GM21447 (cell line): ENCODE data around the gene TGFB2.
A peak's percentile ranks its signal among the peaks of the same experiment; 100 is the strongest.

Experiments
- ATAC-seq: cut with Tn5 transposase; IDR thresholded peaks from one replicate; pipeline ENCODE4 v1.9.1; 2021; ENCODE audit not compliant: unreplicated experiment

The TGFB2 gene

DNA sequence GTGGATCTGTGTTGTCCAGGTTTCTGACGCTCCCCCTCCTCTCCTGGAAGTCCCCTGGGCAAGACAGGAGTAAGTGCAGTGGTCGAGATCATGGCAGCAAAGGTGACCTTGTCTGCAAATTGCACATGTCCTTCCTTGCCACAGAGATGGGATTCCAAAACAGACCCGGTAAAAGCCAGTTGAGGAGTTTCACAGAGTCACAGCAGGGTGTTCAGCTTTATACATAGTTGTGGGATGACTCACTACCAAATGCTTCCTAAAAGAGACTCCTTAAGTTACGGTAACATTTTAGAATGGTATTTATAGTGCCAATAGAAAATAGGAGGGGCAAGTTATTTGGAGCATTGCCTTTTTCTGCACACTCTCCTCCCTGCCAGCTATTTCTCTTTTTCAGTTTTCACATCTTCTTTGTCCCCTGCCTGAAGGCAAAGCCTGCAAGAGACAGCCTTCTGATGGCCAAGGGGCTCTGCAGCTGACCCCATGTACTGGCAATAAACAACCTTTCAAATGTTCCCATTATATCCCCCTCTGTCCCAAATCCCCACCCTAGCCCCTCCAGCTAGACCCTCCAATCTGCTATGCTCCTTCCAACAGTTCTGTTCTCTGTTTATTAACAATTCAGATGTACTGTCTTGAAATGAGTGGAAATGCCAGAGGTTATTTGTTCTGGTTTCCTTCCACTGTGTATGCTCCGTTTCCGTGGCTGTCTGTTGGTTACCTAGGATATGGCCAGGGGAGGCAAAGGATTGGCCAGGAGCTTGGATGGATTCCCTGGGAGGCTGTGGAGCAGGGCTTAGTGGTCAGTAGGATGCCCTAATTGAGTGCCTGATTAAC is 115.0 kb downstream of the TGFB2 start:
- ATAC-seq = no peak

DNA sequence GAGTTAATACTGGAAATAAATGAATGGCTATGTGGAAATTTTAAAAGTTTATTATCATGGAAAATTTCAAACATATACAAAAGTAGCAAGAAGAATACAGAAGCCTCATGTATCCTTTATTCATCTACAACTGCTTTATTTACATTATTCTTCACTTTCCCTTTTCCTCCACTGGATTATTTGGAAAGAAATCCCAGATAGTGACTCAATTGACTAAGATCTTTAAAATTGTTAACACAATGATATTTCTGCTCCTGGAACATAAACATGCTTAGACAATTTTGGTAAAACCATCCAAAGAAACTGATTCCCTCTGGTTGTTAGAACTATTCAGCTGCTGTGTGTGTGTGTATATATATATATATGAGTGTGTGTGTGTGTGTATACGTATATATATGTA is 116.2 kb downstream of the TGFB2 start:
- no peak for ATAC-seq

DNA sequence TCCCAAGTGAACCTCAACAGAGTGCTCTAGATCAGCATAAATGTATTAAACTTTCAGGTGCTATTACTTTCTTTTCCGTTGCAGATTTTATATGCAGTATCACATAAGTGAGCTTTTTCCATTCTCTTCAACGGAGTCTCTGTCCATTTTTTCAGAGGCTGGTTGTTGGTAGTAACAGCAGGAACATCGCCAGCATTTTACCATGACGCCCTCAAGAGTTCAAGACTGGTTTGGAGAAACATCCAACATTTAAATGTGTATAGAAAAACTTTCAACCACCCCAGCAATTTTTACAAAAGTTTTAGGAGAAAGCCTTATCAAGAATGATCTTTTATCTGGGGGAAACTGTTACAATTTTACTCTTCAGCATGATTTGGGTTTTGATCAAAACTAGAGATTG is 117.0 kb downstream of the TGFB2 start:
- no peak for ATAC-seq

DNA sequence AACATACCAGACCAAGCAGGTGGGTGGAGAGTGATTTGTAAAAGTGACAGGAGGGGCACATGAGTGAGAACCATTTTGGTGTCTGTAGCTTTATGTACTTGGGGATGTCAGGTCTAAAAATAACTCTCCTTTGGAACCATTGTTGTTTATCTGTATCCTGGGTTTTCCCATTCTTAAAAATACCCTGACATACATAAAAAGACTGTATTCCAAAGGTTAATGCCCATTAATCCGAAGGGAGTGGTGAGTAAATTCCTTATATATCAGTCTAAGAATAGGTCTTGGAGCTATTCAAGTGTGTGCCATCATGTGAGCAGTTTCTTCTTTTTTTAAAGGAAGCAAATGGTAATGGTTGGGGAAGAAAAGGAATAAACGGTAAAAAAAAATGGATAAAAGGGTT is 117.5 kb downstream of the TGFB2 start:
- ATAC-seq = no peak

DNA sequence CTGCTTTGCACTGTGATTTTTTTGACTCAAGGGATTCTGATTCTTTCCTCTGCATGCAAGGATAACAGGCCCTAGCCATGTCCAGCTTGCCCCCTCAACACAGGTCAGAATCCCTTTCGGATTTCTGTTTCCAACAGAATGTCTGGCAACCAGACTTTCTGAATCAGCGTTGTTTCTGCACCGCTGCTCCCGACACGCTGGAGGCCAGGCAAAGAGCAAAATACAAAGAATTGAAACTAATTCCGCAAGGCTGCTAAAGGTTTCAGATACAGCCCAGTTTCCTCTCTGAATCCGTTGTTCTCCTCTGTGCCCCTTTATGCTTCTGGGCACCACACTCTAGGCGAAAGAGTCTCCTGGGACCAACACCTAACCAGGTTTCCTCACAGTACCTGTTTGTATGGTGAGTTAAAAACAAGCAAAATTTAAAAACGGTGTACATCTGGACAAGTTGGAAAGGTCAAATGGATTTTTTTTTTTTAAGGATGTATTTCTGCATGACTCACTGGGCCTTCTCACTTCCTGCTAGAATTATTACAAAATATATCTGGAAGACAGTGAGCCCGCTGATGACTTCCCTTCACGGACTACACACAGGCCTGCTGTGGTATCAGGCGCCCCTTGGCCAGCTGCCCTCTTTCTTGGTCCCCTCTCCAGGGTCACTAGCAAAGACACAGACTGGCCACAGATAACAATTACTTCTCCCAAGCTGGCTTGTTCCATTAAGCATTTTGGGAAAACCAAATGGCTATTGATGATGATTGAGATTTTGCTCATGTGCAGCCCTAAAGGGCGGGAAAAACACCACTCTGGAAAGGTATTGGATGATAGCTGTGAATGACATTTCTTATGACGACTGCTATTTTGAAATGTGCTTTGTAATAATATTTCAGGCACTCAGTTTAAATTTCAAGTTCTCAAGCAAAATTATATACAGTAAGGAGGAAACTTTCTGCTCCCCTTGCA is 118.3 kb downstream of the TGFB2 start:
- no peak for ATAC-seq

DNA sequence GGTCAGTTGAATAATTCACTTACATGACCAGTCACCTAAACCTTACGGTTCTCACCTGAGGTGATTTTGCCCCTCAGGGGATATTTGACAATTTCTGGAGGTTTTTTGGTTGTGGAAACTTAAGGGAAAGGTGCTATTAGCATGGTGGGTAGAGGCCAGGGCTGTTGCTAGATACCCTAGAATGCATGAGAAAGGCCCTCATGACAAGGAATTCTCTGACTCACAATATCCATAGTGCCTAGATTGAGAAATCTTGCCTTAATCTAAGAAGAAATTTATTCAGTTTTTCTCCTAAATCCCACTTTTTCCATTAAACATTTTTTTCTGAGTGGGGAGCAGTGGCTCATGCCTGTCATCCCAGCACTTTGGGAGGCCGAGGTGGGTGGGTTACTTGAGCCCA is 119.7 kb downstream of the TGFB2 start:
- no peak for ATAC-seq

DNA sequence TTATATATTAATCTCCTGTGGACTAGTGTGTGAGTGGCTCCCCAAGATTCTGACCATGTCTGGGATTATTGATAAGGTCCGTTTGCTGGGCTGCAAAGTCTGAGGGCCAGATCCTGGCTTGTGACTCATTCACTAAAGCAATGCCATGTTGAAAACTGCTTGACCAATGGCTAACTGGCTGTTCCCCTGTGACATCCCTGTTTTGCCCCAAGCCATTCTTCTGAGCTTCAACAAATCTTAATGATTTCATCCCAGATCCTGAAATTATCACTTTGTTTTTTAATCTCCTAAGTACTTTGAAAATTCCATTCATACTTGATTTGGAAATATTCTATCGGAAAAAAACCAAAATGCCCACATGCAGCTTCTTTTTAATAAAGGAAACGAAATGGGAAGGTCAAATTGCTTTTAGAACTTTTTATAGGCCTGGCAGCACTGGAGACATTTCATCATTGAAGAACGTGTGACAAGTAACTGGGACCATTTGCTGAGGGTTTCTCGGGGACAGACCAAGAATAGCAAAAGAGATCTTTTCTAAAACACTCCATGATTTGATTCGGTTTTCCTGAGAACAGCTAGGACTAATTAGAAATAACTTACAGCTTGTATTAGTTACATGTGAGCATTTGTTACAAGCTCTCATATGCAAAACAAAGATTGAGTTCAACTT is 121.3 kb downstream of the TGFB2 start:
- ATAC-seq = no peak

DNA sequence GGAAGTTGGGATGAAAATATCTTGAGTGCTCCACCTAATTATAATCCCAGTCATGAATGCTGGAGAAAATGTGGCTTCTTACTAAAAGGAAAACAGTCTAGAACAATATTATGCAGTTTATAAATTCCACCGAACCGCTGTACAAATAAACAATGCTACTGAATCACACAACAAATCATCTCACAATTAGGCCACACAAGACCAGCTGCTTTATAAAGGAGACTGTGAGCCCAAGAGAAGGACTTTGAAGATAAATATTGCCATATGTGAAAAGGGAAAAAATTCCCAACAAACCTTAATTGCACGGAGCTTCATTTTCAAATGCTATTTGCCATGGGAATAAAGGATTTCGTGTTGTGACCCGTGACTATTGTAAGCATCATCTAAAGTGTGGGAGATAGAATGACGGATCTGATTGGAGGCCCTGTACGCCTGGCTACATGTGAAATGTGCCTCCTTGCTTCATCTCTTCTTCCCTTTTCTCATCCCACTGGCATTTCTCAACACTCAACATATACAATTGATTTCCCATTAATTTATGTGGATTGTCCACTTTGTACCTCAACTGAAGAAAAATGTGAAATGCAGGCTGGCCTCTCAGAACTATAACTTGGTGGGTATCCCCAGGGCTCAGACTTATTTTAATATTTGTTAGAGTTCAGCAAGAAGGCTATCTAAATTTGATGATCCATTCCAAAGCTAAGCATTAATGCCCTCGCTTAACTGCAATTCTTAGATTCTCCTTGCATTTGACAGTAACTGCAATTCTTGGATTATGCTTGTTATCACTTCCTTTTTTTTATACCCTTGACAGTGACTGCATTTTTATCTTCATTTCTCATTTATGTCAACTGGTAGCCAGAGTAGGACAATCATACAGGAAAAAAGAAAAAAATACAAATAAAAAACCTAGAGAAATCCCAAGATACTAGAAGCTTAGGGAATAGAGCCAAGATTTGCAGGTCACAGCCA is 122.3 kb downstream of the TGFB2 start:
- no peak for ATAC-seq

DNA sequence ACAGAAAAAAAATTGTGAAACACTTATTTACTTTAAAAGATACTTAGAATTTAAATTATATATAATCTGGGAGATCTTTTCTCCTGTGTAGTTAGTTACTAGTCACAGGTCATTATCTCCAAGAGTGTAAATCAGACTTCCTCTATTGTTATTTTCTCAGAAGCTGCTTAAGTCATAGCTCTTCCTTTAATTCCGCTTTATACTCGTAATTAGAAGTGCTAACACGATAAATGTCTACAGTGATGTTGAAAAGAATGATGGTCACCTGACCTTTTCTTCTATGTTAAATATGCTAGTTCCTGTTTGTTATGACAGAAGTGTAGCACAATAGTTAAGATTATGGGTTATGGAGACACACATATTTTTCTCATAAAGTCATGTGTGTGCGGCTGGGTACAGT is 123.6 kb downstream of the TGFB2 start:
- ATAC-seq = no peak

DNA sequence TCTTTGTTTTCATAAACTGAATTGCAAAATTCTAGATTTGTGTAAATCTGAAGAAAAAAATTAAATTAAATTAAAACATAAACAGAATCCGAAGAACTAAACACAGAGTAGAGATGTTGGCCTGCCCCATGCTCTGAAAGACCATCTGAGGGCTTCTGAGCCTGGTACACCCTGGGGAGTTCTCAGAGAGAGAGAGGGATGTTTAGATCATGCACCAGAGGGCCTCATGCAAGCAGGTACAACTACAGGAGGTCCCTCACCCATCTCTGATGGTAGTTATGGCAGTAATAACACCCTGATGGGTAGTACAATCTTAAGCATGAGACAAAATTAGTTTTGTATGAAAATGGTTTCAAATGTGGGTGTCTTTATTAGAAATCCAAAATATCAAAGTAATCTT is 127.7 kb downstream of the TGFB2 start:
- ATAC-seq = no peak

DNA sequence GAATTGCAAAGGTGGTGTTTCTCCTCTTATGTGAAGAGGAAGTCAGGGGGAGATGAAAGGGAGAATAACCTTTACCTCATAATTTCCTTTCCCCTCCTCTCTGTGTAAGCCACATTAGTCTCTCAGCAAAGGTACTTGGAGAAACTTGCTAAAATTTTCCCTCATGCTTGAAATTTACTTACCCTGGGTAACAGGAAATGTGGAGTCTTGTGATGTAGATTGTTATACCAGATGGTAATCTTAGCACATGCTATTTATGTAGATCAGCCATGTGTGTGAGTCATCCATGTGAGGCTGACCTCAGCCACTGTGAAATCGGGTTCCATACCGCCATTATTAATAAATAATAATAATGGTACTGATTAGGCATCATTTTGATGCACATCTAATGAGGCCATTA is 128.4 kb downstream of the TGFB2 start:
- peak; percentile 74 for ATAC-seq

DNA sequence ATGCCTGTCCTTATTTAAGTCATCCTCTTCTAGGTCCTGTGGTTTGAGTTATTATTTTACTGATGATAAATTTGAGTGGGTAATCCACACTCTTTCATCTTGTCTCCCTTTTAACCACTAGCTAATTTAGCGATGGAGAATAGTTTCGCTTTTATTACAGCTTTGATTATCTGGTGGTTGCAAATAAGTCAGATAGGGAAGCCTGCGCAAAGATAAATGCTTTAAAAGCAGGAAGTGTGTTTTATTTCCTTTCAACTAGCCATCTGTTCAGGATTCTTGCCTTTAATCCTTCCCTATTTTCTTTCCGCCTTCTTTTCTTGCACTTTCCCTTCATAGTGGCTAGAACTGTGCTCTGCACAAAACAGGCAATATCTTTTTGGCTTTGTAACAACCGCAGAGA is 129.0 kb downstream of the TGFB2 start:
- ATAC-seq = no peak

DNA sequence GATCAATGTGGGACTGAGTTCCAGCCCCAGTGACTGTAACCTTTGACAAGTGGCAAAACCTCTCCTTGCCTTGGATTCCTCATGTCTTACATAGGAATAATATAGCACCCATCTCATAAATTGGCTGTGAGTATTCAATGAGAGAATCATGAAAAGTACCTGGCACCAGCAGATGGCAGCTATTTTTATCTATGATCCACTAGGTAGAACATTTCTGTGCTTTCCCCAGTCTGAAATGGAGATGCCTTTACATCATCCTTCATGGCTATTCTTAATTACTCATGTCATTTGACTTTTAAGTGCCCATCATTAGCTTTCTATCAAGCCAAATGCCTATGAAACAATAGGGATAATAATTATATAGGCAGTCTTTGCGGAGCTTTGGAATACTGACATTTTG is 130.1 kb downstream of the TGFB2 start:
- ATAC-seq = no peak

DNA sequence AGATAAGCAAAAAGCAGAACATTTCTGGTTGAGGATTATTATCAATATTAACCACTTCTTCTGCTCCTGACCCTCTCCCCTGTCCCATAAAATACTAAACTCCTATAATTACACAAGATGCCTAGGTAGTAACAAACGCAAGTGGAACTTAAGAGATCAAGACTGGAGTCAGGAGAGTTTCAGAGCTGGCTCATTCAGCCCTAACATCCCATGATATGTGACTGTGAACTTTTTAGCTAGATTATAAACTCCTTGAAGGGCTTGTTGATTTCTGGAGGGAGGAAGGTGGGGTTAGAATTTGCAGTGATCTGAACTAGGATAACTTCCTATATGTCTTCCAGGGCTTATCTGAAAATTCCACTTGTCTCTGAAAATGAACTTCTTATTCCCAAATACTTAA is 130.6 kb downstream of the TGFB2 start:
- ATAC-seq = no peak

DNA sequence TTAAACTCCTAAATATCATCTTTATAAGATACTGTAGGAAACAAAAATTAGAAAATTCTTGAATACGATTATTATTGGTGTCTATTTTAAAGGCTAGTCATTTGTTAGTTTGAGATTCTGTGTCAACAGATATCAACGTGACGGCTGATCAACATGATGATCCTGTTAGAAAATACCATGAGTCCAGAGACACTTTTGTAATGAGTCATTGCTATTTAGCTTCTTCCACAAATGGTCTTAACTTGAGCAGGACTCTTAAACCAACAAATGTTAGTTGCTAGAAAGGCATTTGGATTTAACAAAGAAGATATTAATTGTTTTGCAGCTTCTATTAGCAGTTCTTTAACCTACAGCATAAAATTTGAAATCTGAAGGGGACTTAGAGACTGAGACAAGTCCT is 131.2 kb downstream of the TGFB2 start:
- no peak for ATAC-seq

DNA sequence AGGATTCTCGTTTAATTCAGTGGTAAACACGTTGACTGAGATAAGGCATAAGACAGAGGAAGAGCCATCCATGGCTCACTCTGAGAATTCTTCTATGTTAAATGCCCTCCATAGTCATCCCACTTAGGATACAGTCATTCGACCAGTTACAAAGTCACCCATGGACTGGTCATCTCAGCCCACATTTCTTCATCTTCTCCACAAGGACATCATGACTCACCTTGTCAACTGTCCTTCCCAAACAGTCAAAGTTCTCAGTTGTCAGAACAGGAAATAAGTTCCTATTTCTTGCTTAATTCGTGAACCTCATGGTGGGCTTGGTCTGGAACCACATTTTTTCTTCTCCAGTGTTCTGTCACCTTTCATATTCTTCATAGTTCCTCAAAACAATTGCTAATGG is 133.2 kb downstream of the TGFB2 start:
- no peak for ATAC-seq

DNA sequence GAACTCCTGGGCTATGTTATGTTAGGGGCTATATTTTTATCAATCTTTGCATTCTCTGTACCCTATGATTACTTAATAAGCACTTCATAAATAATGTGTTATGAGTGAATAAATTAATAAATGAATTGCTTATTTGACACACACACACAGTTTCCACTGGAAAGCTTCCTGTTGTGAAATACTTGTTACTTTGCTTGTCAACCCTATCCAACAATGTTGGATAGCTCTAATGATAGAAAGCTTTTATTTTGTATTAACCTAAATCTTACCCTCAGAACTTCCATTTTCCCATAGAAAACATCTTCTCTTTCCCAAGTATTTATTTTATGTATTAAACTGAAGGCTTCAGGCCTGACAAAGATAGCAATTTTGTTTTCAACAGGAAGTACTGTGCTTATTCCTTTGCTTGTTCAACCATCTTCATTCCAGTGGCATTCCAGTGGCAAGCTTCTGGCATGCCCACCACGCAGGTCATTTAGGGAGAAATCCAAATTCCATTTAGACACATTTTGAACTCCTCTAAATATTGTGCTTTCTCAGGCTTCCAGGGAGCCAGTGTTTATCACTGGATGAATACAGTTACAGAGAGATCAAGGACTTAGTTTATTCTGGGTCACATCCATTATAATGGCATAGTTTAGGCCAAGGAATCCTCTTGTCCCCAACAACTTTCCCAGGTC is 134.4 kb downstream of the TGFB2 start:
- ATAC-seq = no peak

DNA sequence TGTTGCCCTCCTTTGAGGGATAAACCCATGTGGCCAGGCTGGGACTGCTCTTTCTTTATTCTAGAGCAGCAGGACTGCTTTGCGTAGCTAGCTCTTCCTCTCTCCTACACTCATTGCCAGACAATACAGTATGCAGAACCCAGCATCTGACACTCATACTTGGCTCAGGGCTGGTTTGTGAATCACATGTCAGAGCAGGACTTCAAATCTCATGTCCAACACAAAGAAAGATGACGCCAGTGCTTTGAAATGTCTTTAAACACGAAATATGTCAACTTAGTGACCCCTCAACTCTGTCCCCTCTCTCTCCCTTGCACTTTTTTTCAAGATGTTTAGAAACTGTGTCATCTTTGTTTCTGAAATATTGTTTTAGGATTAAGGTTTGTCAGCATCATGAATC is 135.0 kb downstream of the TGFB2 start:
- no peak for ATAC-seq

DNA sequence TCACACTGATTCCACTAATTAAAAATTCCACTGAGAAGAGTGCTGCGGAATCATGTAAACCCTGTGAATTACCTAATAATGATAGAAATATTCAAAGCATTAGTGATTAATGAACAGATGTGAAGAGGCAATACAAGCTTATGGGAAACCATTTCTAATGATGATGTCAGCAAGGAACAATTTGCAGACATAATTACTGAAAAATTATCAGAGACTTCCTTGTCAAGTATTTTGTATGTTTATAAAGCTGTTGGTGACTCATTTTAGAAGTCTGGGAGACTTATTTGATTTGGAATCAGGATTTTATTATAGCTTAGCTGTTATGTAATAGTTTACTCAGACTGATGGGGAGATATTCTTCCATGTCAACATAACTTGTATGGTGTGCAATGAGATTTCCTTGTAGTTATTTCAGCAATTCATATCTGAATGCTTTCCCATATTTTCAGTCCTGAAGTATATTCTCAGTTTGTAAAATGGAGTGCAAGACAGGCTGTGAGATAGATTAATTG is 135.5 kb downstream of the TGFB2 start:
- ATAC-seq = no peak
